ENCODE data around the gene SMG7. TPM values are rescaled to one million over a fixed set of nuclear protein-coding genes. Genes with fewer than 3 reads are reported as not detected.

SMG7 gene
- total RNA-seq, 1 donor from 2014 or later: 66.2 TPM

GRCh38 chr1:183493540-183494245, 21.4 kb downstream of the SMG7 start:
- Mint-ChIP-seq H3K4me1 (ENCODE audit: low read depth, unreplicated experiment) (peaks cover 6% of the 10 kb centered on the region), H3K4me3 (ENCODE audit: unreplicated experiment) (no peak overlapping the region), H3K9me3 (ENCODE audit: unreplicated experiment) (no peaks in the 10 kb centered on the region), H3K36me3 (ENCODE audit: unreplicated experiment) (no peaks in the 10 kb centered on the region), H3K27me3 (ENCODE audit: unreplicated experiment) (no peaks in the 10 kb centered on the region), H3K27ac (ENCODE audit: unreplicated experiment) (no peak overlapping the region)
- no peak for TF ChIP-seq CTCF (IDR thresholded peaks at IDR 0.05; ENCODE audit: partially characterized antibody, unreplicated experiment)
- no peak for DNase-seq

GRCh38 chr1:183495420-183495819, 23.1 kb downstream of the SMG7 start:
- Mint-ChIP-seq H3K27ac (ENCODE audit: unreplicated experiment) (no peak overlapping the region), H3K27me3 (ENCODE audit: unreplicated experiment) (no peaks in the 10 kb centered on the region), H3K36me3 (ENCODE audit: unreplicated experiment) (no peaks in the 10 kb centered on the region), H3K4me3 (ENCODE audit: unreplicated experiment) (no peak overlapping the region), H3K9me3 (ENCODE audit: unreplicated experiment) (no peaks in the 10 kb centered on the region), H3K4me1 (ENCODE audit: low read depth, unreplicated experiment) (peaks cover 12% of the 10 kb centered on the region)
- DNase-seq: no peak
- TF ChIP-seq CTCF (IDR thresholded peaks at IDR 0.05; ENCODE audit: partially characterized antibody, unreplicated experiment): no peak

- Mint-ChIP-seq H3K4me1 (ENCODE audit: low read depth, unreplicated experiment) (peaks cover 12% of the 10 kb centered on the region), H3K4me3 (ENCODE audit: unreplicated experiment) (no peak overlapping the region), H3K27me3 (ENCODE audit: unreplicated experiment) (no peaks in the 10 kb centered on the region), H3K36me3 (ENCODE audit: unreplicated experiment) (no peaks in the 10 kb centered on the region), H3K27ac (ENCODE audit: unreplicated experiment) (no peak overlapping the region), H3K9me3 (ENCODE audit: unreplicated experiment) (no peaks in the 10 kb centered on the region)
- TF ChIP-seq CTCF (IDR thresholded peaks at IDR 0.05; ENCODE audit: partially characterized antibody, unreplicated experiment): no peak
- DNase-seq: no peak
Measured at GRCh38 chr1:183497218-183497617, 24.9 kb downstream of the SMG7 start.

GRCh38 chr1:183498342-183498991, 26.2 kb downstream of the SMG7 start:
- Mint-ChIP-seq H3K36me3 (ENCODE audit: unreplicated experiment) (no peaks in the 10 kb centered on the region), H3K27ac (ENCODE audit: unreplicated experiment) (no peak overlapping the region), H3K4me3 (ENCODE audit: unreplicated experiment) (no peak overlapping the region), H3K4me1 (ENCODE audit: low read depth, unreplicated experiment) (peaks cover 12% of the 10 kb centered on the region), H3K27me3 (ENCODE audit: unreplicated experiment) (no peaks in the 10 kb centered on the region), H3K9me3 (ENCODE audit: unreplicated experiment) (no peaks in the 10 kb centered on the region)
- DNase-seq: no peak
- TF ChIP-seq CTCF (IDR thresholded peaks at IDR 0.05; ENCODE audit: partially characterized antibody, unreplicated experiment): no peak

GRCh38 chr1:183505454-183506089, 33.3 kb downstream of the SMG7 start:
- peaks cover 2% of the 10 kb centered on the region for H3K9me3 Mint-ChIP-seq (ENCODE audit: unreplicated experiment)
- H3K4me3 Mint-ChIP-seq (ENCODE audit: unreplicated experiment): no peak overlapping the region
- H3K27ac Mint-ChIP-seq (ENCODE audit: unreplicated experiment): no peak overlapping the region
- no peaks in the 10 kb centered on the region for H3K27me3 Mint-ChIP-seq (ENCODE audit: unreplicated experiment)
- H3K4me1 Mint-ChIP-seq (ENCODE audit: low read depth, unreplicated experiment): no peaks in the 10 kb centered on the region
- TF ChIP-seq CTCF (IDR thresholded peaks at IDR 0.05; ENCODE audit: partially characterized antibody, unreplicated experiment): no peak
- DNase-seq: no peak
- no peaks in the 10 kb centered on the region for H3K36me3 Mint-ChIP-seq (ENCODE audit: unreplicated experiment)
